HG03457 (cell line): ENCODE data around the gene PPP1R16B.

Source experiments
- ATAC-seq: cut with Tn5 transposase; IDR thresholded peaks from one replicate; pipeline ENCODE4 v1.9.1; 2021; ENCODE audit warnings: moderate number of reproducible peaks; ENCODE audit not compliant: unreplicated experiment

Gene PPP1R16B

GRCh38 chr20:38894091-38894847 is 88.8 kb downstream of the PPP1R16B start:
- ATAC-seq = no peak

- no peak for ATAC-seq
Measured at GRCh38 chr20:38895098-38895949, 89.8 kb downstream of the PPP1R16B start.

- ATAC-seq = no peak
Measured at GRCh38 chr20:38896009-38896594, 90.6 kb downstream of the PPP1R16B start.

GRCh38 chr20:38897267-38897666 is 91.8 kb downstream of the PPP1R16B start:
- ATAC-seq = no peak

GRCh38 chr20:38900606-38901005 is 95.1 kb downstream of the PPP1R16B start:
- no peak for ATAC-seq

- ATAC-seq = no peak
Measured at GRCh38 chr20:38902601-38903000, 97.1 kb downstream of the PPP1R16B start.

GRCh38 chr20:38903335-38903734 is 97.8 kb downstream of the PPP1R16B start:
- ATAC-seq = no peak

GRCh38 chr20:38905375-38905774 is 99.9 kb downstream of the PPP1R16B start:
- no peak for ATAC-seq

- no peak for ATAC-seq
Measured at GRCh38 chr20:38907918-38908677, 102.6 kb downstream of the PPP1R16B start.

- no peak for ATAC-seq
Measured at GRCh38 chr20:38915355-38915754, 109.9 kb downstream of the PPP1R16B start.

- no peak for ATAC-seq
Measured at GRCh38 chr20:38917657-38918056, 112.2 kb downstream of the PPP1R16B start.

- no peak for ATAC-seq
Measured at GRCh38 chr20:38918172-38918571, 112.7 kb downstream of the PPP1R16B start.

- no peak for ATAC-seq
Measured at GRCh38 chr20:38919683-38920082, 114.2 kb downstream of the PPP1R16B start.

- ATAC-seq = no peak
Measured at GRCh38 chr20:38920411-38920810, 114.9 kb downstream of the PPP1R16B start.

- no peak for ATAC-seq
Measured at GRCh38 chr20:38920851-38921250, 115.4 kb downstream of the PPP1R16B start.

GRCh38 chr20:38924718-38925117 is 119.2 kb downstream of the PPP1R16B start:
- ATAC-seq = no peak

- ATAC-seq = peak; percentile 87
Measured at GRCh38 chr20:38926142-38926933, 120.8 kb downstream of the PPP1R16B start, which contains the start of gene FAM83D. Gene FAM83D (plus strand): TSS chr20:38926417. CDS start chr20:38926443, 26 bp downstream.

GRCh38 chr20:38926934-38927616 is 121.6 kb downstream of the PPP1R16B start:
- ATAC-seq = peak; percentile 5

GRCh38 chr20:38927902-38928578 is 122.5 kb downstream of the PPP1R16B start:
- no peak for ATAC-seq
